CD4-positive, alpha-beta T cell treated with Interleukin-4 for 1 hour (primary cell): ENCODE results near the gene SAPCD2.
"Not testable (repeated sequence)": the region's sequence is repeated elsewhere in the genome, so short reads cannot be mapped to it uniquely, and the experiment has no call there.

Source experiments
- DNase-seq, 2 donors: peaks; one replicate each; pipeline ENCODE4 v3.0.0-alpha.2; 2020 to 2022

The SAPCD2 gene, protein sequence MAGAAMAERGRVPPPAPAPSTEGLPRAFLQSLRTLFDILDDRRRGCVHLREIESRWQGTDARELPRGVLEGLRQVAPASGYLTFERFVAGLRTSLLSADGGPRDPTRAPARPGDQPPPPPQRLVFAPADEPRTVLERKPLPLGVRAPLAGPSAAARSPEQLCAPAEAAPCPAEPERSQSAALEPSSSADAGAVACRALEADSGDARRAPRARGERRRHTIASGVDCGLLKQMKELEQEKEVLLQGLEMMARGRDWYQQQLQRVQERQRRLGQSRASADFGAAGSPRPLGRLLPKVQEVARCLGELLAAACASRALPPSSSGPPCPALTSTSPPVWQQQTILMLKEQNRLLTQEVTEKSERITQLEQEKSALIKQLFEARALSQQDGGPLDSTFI

DNA sequence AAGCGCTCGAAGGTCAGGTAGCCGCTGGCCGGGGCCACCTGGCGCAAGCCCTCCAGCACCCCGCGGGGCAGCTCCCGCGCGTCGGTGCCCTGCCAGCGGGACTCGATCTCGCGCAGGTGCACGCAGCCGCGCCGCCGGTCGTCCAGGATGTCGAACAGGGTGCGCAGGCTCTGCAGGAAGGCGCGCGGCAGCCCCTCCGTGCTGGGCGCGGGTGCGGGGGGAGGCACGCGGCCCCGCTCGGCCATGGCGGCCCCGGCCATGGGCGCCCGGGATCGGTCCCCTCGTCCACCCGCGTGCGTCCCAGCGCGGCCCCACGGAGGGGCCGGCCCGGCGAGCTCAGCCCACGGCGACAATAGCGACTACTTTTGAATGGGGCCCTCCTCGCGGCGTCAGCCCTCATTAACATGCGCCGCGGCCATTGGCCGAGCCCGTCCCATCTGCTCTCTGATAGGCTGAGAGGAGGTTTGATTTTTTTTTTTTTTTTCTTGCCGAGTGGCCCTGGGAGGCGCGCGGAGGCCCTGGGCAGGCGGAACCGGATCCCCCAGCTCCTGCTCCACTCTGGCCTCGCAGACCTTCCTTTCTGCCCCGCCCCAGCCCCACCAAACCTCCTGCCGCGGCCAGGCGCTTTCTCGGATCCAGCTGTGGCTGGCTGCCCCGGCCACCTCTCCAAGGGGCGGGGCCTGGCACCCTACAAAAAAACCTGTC, at the start of gene SAPCD2:
SAPCD2 (minus strand) TSS at position 357 of the 705 bp plus-strand sequence; CDS start at position 260, 97 bp downstream.
- peak; percentile 87 to 88 for DNase-seq

DNA sequence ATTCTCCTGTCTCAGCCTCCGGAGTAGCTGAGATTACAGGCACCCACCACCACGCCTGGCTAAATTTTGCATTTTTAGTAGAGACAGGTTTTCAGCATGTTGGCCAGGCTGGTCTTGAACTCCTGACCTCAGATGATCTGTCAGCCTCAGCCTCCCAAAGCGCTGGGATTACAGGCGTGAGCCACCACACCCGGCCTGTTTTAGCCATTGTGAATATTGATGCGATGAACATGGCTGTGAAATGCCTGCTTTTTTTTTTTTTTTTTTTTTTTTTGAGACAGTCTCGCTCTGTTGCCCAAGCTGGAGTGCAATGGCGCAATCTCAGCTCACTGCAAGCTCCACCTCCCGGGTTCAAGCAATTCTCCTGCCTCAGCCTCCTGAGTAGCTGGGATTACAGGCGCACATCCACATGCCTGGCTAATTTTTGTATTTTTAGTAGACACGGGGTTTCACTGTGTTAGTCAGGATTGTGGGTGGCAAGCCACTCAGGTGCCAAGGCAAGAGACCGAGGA, 47.8 kb upstream of the SAPCD2 start:
- not testable (repeated sequence) for DNase-seq

DNA sequence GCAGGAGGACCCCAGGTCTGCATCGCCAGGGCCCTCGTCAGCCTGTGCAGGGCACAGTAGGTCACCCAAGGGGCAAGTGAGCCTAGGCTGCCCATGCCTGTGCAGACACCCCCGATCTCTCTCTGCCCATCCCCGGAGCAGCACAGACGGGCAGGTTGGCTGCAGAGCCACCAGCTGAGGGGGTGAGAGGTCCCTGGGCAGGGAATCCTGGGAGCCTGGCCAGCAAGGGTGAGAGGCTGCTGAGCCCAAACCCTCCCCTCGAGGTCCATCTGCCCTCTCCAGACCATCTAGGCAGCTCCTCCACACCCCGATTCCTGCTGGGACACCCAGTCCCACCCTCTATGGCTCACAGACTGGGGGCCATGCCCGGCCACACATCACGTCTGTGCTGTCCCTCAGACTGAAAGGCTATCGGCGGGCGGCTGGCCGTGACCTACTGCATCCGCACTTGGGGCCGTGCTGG, 46.9 kb upstream of the SAPCD2 start:
- no peak for DNase-seq

DNA sequence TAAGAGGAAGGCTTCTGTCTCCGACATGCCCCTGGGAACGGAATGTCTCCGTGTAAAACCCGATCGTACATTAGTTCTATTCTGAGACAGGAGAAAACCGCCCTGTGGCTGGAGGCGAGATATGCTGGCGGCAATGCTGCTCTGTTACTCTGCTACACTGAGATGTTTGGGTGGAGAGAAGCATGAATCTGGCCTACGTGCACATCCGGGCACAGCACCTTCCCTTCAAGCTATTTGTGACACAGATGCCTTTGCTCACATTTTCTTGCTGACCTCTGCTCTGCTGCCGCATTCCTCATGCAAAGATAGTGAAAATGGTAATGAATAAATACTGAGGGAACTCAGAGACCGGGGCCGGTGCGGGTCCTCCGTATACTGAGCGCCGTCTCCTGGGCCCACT, 46.4 kb upstream of the SAPCD2 start:
- no peak for DNase-seq

DNA sequence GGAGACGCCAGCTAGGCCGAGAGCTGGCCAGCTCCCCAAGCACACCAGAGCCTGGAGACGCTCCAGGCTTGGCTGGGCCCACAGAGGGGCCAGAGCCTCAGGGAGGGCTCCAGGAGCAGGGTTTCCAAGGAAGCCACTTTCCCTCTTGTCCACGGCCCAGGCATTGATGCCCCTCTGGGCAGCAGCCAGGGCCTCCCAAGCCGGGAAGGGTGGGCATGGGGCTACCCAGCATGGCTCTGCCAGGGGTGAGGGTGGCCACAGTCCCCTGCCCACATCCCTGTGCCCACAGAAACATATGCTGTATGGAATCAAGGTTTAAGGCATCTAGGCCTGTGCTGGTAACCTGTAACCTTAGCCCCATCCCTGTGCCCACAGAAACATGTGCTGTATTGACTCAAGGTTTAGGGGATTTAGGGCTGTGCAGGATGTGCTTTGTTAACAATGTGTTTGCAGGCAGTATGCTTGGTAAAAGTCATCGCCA, 45.7 kb upstream of the SAPCD2 start:
- DNase-seq = no peak

DNA sequence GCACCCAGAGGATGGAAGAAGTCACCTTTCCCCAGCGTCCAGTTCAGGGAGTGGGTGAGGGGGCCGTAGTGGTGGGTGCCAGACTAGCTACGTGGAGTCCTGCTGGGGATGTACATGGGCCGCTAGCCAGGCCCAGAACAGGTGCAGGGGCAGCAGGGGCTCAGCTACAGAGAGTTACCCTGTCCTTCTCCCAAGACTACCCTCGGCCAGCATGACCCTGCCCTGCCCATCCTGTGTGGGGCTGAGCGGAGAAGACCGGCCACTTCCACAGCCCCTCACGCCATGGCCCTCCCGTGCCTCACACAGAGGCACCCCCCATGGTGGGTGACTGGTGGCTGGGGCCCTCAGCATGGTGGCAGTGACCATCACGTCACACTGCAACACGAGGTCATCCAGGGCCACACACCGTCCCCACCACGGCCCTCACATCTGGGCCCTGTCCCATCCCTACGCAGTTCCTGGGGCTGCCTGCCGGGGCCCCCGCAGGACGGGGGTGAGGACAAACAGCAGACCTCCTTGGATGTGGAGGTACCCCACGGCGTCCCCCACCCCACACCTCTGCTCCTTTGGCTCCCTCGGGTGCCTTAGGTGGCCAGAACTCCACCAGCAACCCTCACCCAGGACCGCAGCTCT, 45.2 kb upstream of the SAPCD2 start:
- no peak for DNase-seq

DNA sequence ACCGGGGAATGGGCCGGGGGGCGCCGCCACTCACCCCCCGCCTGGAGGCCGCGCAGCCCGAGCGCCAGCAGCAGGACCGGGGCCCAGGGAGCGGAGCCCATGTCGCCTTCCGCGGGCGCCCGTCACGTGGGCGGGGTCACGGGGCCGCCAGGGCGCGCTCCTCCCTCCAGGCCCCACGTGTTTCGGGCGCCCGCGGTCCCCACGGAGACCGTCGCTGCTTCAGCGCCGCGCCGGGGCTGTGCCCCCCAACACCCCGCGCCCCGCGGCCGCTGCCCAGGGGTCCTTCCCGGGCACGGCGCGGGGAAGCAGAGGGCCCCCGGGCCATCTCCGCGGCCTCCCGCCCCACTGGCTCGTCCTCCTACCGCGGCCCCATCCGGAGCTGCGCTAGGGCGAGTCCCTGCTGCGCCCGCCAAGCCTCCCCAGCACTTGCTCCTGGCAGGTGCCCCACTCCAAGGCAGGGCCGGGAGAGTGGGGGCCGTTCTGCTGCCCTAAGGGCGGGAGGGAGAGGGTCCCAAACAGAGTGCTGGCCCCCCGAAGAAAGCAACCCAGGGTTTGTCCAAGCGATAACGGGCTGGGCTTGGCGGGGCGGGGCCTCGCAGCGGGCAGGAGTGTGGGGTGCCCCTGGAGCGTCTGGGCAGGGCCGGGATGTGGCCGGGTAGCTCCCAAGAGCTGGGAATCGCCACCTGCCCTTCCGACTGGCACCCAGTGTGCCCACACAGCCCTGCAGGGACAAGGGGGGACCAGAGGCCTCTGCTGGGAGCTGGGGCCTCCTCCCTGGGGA, 44.4 kb upstream of the SAPCD2 start, which contains the start of gene DPP7:
DPP7 (minus strand) TSS at position 121 of the 781 bp plus-strand sequence; CDS start at position 101, 20 bp downstream.
- DNase-seq = peak; percentile 69 to 78

DNA sequence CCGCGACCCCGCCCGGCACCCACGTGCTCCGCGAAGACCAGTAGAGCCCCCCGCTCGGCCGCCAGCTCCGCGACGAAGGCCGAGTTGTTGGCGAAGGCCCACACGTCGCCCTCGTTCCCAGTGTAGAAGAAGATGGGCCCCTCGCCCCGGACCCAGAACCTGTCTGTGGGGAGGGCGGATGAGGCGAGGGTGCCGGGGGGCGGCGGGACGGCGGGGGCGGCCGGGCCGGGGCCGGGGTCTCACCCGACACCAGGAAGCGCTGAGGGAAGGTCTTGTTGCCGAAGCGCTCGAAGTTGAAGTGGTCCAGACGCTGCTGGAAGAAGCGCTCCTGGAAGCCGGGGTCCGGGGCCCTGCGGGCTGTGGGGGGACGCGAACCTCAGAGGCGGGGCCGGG, 43.9 kb upstream of the SAPCD2 start:
- DNase-seq = no peak

DNA sequence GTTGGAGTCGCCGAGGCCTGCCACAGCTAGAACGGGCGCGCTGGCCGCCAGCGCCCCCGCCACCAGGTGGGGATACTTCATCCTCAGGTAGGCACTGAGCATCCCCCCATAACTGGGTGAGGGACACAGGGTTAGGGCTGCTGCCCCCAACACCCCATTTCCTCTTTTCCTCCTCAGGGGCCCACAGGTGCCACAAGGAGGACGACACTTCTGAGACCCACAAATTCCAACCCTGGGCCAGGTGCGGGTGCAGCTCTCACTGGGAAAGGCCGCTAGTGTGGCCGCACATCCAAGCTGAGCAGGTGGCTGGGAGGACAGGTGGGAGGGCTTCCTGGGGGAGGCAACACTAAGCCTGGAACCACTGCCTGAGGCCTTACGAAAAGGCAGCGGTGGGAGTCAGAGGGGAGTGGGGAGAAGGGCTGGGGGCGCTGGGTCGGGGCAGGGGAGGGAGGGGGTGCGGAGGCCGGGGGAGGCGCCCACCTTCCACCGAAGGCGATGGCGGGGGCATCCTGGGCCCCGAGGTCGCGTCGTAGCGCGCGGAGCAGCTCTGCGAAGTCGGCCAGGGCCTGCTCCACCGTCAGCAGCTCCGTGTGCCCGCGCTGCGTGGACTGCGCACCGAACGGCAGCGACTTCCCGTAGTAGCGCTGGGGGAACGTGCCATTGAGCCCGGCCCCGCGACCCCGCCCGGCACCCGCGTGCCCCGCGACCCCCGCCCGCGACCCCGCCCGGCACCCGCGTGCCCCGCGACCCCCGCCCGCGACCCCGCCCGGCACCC, 43.2 kb upstream of the SAPCD2 start:
- DNase-seq = peak in 1 of 2 donors; percentile 34

DNA sequence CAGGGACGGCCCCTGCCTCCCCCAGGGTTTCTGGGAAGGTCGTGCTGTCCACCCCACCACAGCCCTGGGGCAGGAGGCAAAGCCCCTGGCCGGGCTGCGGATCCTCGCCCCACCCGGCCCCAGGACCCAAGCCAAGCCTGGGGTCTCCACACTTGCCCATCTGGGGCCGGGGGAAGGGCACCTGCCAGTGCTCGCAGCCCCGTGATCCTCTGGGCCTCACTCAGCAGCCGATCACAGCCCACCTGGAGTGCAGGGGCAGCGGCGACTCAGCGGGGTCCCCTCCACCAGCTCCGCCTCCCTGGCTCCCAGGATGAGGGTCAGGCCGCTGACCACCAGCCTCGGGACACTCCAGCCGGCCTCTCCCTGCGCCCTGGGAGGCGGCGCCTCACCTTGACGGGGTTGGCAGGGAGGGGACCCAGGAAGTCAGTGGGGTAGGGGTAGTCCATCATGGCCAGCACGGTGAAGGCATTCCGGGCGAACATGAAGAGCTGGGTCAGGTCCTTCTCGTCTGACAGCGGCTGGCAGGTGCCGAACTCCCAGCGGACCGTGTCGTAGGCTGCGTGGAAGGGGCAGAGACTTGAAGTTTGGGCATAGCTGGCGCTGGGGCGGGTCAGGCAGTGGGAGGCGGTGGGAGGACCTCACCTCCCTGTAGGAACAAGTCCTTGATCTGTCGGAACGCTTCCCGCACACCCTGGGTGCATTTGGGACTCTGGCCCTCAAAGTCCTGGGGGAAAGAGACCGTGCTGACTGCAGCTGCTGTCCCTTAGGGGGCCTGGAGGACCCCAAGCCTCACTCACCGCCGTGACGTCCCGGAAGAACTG, 42.4 kb upstream of the SAPCD2 start:
- no peak for DNase-seq

DNA sequence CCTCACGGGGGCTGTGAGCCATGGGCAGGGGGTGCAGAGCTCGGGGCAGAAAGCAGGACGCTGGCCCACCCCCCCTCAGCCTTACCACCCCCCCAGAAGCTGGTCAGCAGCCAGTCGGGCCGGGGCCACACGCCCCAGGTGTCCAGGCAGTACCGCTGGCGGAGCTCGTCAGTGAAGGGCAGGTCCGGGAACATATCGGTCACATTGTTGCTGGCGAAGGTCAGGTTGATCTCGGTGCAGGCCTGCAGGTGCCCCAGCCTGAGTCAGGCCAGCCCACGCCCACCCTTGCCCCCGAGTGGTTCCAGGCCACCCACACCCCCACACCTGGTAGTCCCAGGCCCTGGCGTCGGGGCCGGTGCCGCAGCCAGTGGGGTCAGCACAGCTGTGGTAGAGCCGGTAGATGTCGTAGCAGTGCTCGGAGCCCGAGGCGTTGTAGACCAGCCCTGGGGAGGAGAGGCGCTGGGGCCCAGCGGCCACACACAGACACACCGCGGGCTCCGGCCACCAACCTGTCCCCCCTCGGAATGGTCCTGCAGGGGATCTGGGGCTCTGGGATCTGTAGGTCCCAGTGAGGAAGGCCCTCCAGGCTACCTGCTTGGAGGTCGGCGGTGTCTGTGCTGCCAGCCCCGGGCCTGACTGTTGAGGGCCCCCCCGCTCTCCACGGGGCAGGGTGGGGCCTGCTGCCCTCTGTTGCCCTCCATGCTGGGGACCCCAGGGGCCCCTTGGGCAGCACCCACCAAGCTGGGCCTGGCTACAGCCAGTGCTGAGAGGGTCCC, 41.6 kb upstream of the SAPCD2 start:
- no peak for DNase-seq

DNA sequence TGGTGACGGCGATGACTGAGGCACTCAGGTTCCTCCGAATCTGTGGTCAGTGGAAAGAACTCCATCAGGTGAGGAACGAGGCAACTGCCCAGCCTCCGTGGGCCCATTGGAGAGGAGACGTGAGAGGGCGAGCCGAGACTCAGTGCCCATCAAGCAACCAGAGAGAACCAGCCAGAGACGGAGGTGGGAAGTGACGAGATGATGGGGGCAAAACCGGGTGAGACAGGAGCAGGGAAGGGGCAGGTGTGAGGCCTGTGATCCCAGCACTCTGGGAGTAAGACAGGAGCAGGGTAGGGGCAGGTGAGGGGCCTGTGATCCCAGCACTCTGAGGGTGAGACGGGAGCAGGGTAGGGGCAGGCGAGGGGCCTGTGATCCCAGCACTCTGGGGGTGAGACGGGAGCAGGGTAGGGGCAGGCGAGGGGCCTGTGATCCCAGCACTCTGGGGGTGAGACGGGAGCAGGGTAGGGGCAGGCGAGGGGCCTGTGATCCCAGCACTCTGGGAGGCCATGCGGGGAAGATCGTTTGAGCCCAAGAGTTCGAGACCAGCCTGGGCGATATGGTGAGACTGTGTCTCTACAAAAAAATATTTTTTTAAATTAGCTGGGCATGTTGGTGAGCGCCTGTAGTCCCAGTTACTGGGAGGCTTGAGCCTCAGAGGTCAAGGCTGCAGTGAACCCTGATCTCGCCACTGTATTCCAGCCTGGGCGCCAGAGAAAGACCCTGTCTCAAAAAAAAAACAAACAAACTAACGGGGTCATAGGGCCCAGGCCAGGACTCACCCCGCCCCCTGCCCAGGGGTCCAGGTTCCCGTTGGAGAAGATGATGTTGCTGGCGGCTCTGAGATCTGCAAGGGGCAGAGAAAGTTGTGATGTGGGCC, 40.8 kb upstream of the SAPCD2 start:
- DNase-seq = no peak

DNA sequence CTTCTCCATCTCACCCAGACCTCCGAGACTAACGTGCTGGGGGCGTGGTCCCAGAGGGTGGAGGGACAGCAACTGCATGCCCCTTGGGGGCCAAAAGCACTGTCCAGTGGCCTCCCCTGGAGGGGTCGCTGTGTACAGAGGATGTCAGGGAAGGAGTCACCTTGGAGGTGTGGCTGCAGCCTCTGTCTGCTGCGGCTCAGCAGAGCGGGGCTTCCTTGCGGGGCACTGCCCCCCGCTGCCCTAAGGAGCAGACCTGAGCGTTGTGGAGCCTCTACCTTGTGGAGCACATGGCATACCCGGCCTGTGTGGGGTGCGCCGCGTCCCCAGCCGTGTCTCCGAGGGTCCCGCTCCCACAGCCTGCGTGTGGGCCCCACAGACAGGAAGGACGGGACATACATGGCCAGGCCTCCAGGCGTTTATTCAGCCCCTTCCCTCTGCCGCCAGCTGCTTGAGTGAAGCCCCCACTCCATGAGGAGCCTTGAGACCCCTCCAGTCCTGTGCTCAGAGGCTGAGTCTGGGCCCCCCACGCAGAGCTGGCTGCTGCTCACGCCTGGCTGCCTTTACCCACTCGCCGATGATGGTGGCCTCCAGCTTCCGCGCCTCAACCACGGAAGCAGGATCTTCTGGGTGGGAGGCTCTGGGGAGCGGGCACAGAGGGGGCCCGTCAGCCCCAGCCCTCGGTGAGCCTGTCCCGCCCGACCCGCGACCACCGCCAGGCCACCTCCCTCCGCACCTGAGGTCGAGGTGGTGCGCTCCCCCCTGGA, 40.0 kb upstream of the SAPCD2 start:
- DNase-seq = no peak

DNA sequence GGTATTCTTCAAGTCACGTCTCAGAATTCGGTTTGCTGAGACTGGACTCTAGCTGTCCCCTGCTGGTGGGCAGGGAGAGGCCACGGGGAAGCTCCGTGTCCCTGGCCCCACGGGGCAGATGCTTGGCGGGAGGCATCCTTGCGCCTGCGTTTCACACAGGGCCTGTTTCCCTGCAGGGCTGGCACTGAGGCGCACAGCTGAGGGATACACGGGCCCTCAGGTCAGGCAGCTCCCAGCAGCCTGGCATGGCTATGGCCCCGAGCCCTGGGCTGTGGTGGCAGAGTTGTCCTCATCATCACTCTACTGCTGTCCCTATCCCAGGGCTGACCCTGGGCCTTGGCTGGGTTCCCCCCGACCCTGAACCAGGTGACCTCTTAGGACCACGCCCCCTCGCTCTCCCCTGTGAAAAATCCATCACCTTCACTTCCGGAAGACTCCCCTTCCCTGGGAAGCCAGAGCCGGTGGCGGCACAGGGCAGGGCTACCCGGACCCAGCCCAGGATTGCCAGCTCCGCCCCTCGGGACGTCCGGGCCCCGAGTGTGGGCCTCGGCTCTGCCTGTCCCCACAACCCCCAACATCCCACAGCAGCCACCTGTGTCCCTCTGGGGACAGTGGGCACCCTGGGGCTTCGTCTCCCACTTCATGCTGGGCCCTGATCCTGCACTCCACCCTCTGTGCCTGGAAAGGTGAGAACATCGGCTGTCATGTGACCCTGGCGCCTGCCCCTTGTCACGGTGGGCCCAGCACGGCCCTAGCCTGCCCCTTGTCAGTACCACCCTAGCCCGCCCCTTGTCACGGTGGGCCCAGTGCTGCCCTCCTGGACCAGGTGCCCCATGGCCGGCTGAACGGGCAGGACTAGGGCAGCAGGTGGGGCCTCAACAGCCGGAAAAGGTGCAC, 39.1 kb upstream of the SAPCD2 start:
- DNase-seq = no peak

DNA sequence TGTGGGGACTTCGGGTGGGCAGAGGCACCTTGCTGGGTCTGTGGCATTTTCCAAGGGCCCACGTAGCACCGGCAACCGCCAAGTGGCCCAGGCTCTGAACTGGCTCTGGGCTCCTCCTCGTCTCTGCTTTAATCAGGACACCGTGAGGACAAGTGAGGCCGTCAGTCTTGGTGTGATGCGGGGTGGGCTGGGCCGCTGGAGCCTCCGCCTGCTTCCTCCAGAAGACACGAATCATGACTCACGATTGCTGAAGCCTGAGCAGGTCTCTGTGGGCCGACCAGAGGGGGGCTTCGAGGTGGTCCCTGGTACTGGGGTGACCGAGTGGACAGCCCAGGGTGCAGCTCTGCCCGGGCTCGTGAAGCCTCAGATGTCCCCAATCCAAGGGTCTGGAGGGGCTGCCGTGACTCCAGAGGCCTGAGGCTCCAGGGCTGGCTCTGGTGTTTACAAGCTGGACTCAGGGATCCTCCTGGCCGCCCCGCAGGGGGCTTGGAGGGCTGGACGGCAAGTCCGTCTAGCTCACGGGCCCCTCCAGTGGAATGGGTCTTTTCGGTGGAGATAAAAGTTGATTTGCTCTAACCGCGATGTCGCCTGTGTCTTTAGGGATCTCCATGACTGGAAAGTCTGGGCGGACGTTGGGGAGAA, 38.4 kb upstream of the SAPCD2 start:
- DNase-seq = no peak

DNA sequence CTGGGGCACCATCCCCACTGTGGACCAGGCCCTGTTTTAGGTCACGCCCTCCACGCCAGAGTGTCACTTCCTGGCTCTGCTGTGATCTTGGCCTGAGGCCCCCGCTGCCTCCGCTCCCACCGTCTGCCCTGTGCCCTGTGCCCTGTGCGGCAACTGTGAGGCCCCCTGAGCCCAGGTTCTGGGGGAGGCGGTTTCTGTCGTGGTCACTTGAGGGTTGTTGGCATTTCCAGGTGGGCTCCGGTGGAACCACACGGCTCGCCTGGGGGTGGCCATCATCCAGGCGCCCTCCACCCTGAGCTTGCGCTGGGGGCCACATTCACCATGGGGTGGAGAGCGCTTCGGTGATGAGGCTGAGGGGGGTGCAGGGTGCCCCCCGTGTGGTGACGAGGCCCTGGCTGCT, 37.6 kb upstream of the SAPCD2 start:
- no peak for DNase-seq
